Posterior vena cava (tissue), 2 donors: Measurements from ENCODE around the gene HGF. TPM values are rescaled to one million over a fixed set of nuclear protein-coding genes. Genes with fewer than 3 reads are reported as not detected.

ENCODE experiments used
- DNase-seq: peaks from one replicate; pipeline ENCODE4 v3.0.0-alpha.2; 2020; ENCODE audit warnings: low spot score
- intact Hi-C, 2 donors: fragments of 100-400 bp; cut with DNase I; formaldehyde crosslinking; loops; one replicate each; pipeline versions ENCODE4 v1.14.1 to v1.14.2; 2022 to 2023
- total RNA-seq, 2 donors: library from RNA; stranded (reverse); fragmentation: NEBNext Ultra II Directional; extraction: Animal tissue kit (Norgen Biotek cat#: 25700); gene quantifications; one replicate each; pipeline ENCODE4 v1.2.1, GENCODE V29; 2021
- donor health status: DM: yes; HTN: yes; CAD: no.
- donor health status: DM: yes; HTN: yes; CAD: no.

Gene HGF
- total RNA-seq, 2 donors from 2014 or later = 16.8 to 18.8 TPM

GRCh38 chr7:81777697-81778096 lies 7.8 kb upstream of the HGF start:
- no peak for DNase-seq
- intact Hi-C loops = no loop called here

DNA sequence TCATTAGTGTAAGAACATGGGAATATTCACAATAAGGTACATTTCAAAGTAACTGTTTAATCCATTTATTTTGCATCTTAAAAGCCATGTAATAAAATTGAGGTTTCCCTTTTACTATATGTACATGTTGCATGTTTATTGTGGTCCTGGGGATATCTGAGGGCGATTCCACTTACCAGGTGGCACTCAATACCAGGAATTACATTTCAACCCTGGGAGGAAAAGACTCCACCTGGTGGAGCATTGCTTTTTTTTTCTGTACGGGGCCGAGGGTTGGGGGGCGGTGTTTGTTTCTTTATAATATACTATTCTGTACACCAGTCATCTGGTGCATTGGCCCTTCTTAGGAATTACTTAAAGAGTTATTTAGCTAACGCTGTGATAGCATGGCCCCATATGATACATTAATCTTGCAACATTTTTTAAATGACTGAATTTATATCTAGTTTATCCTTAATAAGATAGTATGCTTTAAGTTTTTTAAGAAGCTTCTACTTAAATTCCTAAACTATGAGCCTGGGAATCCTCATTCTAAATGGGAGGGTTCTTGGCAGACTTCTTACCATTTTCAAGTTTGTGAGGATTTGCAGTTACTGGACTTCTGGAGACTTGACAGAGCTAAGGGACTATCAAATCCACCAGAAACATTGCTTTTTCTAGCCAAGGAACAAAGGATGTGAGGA lies 7.2 kb upstream of the HGF start:
- intact Hi-C loops = no loop called here

GRCh38 chr7:81776161-81776560 lies 6.3 kb upstream of the HGF start:
- DNase-seq = no peak
- intact Hi-C loops = no loop called here

More for the DNA sequence above, 7.2 kb upstream of the HGF start:
- no peak for DNase-seq

- DNase-seq = no peak
- intact Hi-C loops = no loop called here
Measured at GRCh38 chr7:81775560-81775959, 5.7 kb upstream of the HGF start.

- DNase-seq = no peak
- intact Hi-C loops = no loop called here
Measured at GRCh38 chr7:81774551-81774950, 4.7 kb upstream of the HGF start.

GRCh38 chr7:81770728-81771223 lies 929 bp upstream of the HGF start:
- no peak for DNase-seq
- intact Hi-C loops = no loop called here

GRCh38 chr7:81768951-81769778 lies 682 bp downstream of the HGF start:
- no peak for DNase-seq
- intact Hi-C loops = no loop called here

DNA sequence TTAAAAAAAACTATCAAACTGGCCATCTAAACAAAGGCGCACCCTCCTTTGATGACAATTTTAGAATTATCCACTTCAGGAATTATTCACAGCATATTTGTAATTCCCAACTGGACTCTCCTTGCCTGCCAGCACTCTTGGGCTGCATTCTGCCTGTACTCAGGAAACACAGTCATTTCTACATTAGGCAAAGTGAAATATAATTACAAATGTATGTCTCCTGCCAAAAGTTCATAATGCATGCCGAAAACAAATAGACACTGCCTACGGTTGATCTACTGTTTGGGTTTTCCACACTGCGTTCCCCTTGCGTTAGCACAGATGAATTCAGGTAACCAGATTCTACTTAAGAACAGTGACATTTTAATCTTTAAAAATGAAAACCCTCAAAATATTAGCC lies 1.9 kb downstream of the HGF start:
- intact Hi-C loops = no loop called here
- no peak for DNase-seq

DNA sequence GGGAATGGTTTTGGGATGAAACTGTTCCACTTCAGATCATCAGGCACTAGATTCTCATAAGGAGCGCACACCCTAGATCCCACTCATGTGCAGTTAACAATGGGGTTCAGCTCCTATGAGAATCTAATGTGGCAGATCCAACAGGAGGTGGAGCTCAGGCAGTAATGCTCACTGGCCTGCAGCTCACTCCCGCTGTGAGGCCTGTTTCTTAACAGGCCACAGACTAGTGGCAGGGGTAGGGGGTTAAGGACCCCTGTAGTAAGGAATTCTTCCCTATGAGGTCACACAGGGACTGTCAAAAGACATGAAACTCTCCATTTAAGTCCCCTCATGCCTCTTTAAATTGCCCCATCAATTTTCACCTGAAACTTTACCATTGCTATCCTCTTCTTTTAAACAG lies 8.0 kb downstream of the HGF start:
- no peak for DNase-seq
- intact Hi-C loops = no loop called here

GRCh38 chr7:81761031-81761430 lies 8.8 kb downstream of the HGF start:
- intact Hi-C loops = no loop called here
- no peak for DNase-seq

DNA sequence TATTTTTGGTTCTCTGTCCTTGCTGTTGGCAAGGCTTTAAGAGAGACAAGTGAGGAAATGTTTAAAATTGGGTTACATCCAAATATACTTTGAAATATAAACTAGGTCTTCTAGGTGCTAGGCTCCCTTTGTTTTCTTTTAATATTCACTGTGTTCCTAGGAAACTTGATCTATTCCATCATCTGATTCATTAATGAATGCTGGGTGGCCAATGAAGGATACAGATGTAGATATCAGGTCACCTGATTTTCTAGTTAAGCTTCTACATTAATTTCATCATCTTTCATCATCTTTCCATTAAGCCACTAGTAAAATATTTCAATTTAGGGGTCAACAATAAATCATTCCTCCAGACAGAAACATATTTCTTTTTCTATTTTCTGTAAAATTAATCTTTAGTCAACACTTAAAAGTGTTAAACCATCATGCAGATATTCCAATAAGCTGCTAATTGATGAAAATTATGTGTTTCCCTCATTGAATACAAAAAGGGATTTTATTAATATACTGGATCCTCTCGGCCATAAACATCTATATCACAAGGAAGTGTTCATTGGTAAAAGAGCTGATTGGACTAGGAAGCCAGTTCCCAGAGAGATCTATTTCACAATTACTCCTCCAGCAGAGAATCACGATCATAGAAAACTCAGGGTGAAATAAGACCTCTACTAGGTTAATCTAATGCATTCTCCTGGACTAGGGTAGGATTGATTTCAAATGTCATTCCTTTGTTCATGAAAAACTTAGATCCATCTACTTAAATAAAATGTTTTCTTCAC lies 14.7 kb downstream of the HGF start:
- intact Hi-C loops = no loop called here
- no peak for DNase-seq

DNA sequence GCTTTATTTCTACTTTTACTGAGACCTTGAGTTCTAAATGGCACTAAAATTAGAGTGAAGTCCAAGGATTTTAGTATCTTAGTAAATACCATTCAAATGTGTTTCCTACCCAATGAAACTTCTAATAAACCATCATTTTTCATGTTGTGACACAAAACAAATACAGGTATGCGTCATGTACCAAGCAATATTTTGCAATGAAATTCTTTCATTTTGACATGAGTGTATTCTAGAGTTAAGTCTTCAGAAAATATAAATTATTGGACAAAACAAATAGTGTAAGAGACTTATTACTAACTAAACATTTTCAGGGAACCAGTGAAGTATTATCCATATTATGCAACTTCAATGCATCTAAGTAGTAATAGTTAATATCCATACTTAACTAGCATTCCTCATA lies 16.5 kb downstream of the HGF start:
- no peak for DNase-seq
- intact Hi-C loops = no loop called here

GRCh38 chr7:81752318-81752714 lies 17.5 kb downstream of the HGF start:
- intact Hi-C loops = no loop called here
- no peak for DNase-seq

- intact Hi-C loops = no loop called here
- DNase-seq = no peak
Measured at GRCh38 chr7:81751619-81752317, 18.1 kb downstream of the HGF start.

- DNase-seq = no peak
- intact Hi-C loops = no loop called here
Measured at GRCh38 chr7:81745637-81746036, 24.2 kb downstream of the HGF start.

- no peak for DNase-seq
Measured at GRCh38 chr7:81744389-81744788, 25.5 kb downstream of the HGF start.

GRCh38 chr7:81743665-81744064 lies 26.2 kb downstream of the HGF start:
- intact Hi-C loops = no loop called here

More at GRCh38 chr7:81744389-81744788, 25.5 kb downstream of the HGF start:
- intact Hi-C loops = no loop called here

GRCh38 chr7:81743201-81743600 lies 26.6 kb downstream of the HGF start:
- intact Hi-C loops = no loop called here
- DNase-seq = no peak

More at GRCh38 chr7:81743665-81744064, 26.2 kb downstream of the HGF start:
- no peak for DNase-seq

DNA sequence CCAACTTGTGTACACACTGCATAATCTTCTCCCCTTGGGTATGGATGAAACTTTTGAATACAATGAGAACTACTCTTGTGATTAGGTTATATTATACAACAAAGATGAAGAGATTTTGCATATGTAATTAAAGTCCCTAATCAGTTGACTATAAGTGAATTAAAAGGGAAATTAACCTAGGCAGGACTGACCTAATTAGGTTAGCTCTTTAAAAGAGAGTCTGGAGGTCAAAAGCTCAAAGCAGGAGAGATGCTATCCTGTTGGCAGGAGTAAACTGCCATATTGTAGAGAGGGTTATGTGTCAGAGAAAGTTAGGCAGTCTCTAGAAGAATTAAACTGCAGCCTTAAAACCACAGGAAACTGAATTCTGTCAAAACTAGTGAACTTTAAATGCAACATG lies 29.4 kb downstream of the HGF start:
- intact Hi-C loops = no loop called here
- no peak for DNase-seq
